Keratinocyte (primary cell): Measurements from ENCODE around the gene CHST8.

Experiments used
- EZH2 ChIP-seq: IDR thresholded peaks from one replicate; pipeline ENCODE4 v1.6.1; 2012; ENCODE audit warnings: inconsistent platforms, mild to moderate bottlenecking, low read length, moderate library complexity
- TF ChIP-seq, protein P1 (sequence below), 3 experiments: IDR thresholded peaks in 1 of 3; conservative IDR thresholded peaks in 1 of 3; optimal IDR thresholded peaks in 1 of 3; 2 replicates in 2 of 3; 3 replicates in 1 of 3; pipeline versions ENCODE3 to v1.5.1; 2011; ENCODE audit warnings: low read length in 3 of 3, mild to moderate bottlenecking in 3 of 3, moderate library complexity in 2 of 3, control low read depth in 1 of 3, inconsistent platforms in 1 of 3; ENCODE audit not compliant: insufficient read depth in 2 of 3; ENCODE audit errors: extremely low read depth in 1 of 3

DNA sequence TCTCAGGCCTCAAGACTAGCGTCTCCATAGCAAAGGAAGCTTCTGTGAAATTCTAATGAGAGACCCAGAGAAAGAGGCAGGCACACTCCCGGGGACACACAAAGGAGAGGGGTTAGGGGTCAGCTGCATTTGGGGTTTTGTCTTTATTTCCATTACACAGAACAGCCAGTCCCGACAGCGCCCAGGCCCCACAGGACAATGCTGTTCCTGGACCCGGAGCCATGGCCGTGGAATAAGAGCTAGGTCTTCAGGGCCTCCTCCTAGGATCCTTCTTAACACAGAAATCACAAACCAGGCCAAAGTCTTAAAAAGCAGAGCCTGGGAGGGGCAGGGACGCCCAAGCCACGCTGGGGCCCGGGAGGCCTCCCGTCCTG, 197.7 kb downstream of the CHST8 start:
- TF ChIP-seq, protein P1, sequence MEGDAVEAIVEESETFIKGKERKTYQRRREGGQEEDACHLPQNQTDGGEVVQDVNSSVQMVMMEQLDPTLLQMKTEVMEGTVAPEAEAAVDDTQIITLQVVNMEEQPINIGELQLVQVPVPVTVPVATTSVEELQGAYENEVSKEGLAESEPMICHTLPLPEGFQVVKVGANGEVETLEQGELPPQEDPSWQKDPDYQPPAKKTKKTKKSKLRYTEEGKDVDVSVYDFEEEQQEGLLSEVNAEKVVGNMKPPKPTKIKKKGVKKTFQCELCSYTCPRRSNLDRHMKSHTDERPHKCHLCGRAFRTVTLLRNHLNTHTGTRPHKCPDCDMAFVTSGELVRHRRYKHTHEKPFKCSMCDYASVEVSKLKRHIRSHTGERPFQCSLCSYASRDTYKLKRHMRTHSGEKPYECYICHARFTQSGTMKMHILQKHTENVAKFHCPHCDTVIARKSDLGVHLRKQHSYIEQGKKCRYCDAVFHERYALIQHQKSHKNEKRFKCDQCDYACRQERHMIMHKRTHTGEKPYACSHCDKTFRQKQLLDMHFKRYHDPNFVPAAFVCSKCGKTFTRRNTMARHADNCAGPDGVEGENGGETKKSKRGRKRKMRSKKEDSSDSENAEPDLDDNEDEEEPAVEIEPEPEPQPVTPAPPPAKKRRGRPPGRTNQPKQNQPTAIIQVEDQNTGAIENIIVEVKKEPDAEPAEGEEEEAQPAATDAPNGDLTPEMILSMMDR (optimal IDR thresholded peaks at IDR 0.05 in 1 of 3, IDR thresholded peaks at IDR 0.05 in 1 of 3, conservative IDR thresholded peaks at IDR 0.05 in 1 of 3; ENCODE audit: extremely low read depth in 1 of 3, insufficient read depth in 2 of 3, low read length in 3 of 3): no peak
- TF ChIP-seq EZH2: no peak
